Uterus (tissue), 4 donors: ENCODE results near the gene SYTL5. TPM values are rescaled to one million over a fixed set of nuclear protein-coding genes. Genes with fewer than 3 reads are reported as not detected.

Experiments used
- DNase-seq, 2 donors: peaks; one replicate each; pipeline ENCODE4 v3.0.0-alpha.2; 2019 to 2020
- H3K27ac ChIP-seq, 2 donors: fragments of 200-600 bp; sonication (generic); 1 replicate in 1 of 2; 2 replicates in 1 of 2; pipeline ENCODE4 v1.5.1; 2016 to 2018
- H3K27me3 ChIP-seq, 2 donors: fragments of 200-600 bp; sonication (generic); one replicate each; pipeline ENCODE4 v1.5.1; 2018 to 2019; ENCODE audit warnings: control low read depth in 1 of 2
- H3K36me3 ChIP-seq, 2 donors: fragments of 200-600 bp; sonication (generic); one replicate each; pipeline ENCODE4 v1.5.1; 2019; ENCODE audit warnings: control low read depth in 1 of 2
- H3K4me1 ChIP-seq, 2 donors: fragments of 200-600 bp; sonication (generic); one replicate each; pipeline ENCODE4 v1.5.1; 2018 to 2019; ENCODE audit warnings: control low read depth in 1 of 2
- H3K4me3 ChIP-seq, 2 donors: fragments of 200-600 bp; sonication (generic); 1 replicate in 1 of 2; 2 replicates in 1 of 2; pipeline ENCODE4 v1.5.1; 2018 to 2019; ENCODE audit warnings: mild to moderate bottlenecking in 1 of 2
- H3K9me3 ChIP-seq, 2 donors: fragments of 200-600 bp; sonication (generic); one replicate each; pipeline ENCODE4 v1.5.1; 2019; ENCODE audit warnings: control low read depth in 1 of 2
- POLR2A ChIP-seq, 2 donors: fragments of 450-650 bp; IDR thresholded peaks; one replicate each; pipeline ENCODE4 v1.6.1; 2016; ENCODE audit warnings: antibody characterized with exemption in 2 of 2, mild to moderate bottlenecking in 1 of 2, moderate library complexity in 1 of 2
- intact Hi-C: fragments of 100-400 bp; cut with DNase I; formaldehyde crosslinking; loops from one replicate; pipeline ENCODE4 v1.15.1; 2023; ENCODE audit warnings: low total_unique reads
- total RNA-seq, 4 donors: library from RNA; depleted of rRNA in 3 of 4; stranded (reverse); fragments of >200 nt in 3 of 4; gene quantifications; one replicate each; pipeline versions ENCODE4 v1.1.0 to v1.2.4, GENCODE V29; 2014 to 2023
- TF ChIP-seq, protein P1 (sequence below), 4 experiments: fragments of 200-600 bp in 2 of 4; fragments of 450-650 bp in 2 of 4; sonication (generic) in 2 of 4; IDR thresholded peaks; one replicate each; pipeline ENCODE4 v1.5.1; 2016 to 2019; ENCODE audit warnings: antibody characterized with exemption in 4 of 4, mild to moderate bottlenecking in 2 of 4, moderate library complexity in 1 of 4
- donor health status: DM: yes; HTN: yes; CAD: no.

Gene SYTL5
- total RNA-seq, result 1 to 10 TPM in 2 of 4 donors, under 1 TPM in 2; under 0.01 to 3.1 (median 1.6) TPM

DNA sequence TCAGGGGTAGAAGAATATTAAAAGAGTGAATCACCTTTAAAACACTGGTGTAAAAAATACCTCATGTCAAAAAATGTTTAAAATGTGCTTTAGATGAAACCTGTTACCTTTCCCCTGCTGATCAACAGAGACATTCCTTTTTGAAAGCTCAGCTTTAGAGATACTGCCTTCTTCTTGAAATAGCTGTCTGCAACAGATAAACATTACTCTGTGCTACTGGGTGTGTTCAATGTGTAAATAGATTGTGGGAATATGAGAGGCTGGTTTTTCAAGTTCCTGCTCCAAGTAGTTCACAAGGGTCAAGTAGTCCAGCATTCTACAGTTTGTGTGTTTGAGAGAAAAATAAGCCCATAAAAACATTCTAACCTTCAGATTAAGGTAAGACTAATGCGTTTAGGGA is at the start of gene SYTL5:
TSS of gene SYTL5 (plus strand) at position 263 of the 400 bp plus-strand sequence. CDS start 27,337 bp downstream, outside the sequence.
- H3K36me3 ChIP-seq, result no peaks in the 10 kb centered on the region
- TF ChIP-seq POLR2A (IDR thresholded peaks at IDR 0.05), result no peak
- TF ChIP-seq, protein P1, sequence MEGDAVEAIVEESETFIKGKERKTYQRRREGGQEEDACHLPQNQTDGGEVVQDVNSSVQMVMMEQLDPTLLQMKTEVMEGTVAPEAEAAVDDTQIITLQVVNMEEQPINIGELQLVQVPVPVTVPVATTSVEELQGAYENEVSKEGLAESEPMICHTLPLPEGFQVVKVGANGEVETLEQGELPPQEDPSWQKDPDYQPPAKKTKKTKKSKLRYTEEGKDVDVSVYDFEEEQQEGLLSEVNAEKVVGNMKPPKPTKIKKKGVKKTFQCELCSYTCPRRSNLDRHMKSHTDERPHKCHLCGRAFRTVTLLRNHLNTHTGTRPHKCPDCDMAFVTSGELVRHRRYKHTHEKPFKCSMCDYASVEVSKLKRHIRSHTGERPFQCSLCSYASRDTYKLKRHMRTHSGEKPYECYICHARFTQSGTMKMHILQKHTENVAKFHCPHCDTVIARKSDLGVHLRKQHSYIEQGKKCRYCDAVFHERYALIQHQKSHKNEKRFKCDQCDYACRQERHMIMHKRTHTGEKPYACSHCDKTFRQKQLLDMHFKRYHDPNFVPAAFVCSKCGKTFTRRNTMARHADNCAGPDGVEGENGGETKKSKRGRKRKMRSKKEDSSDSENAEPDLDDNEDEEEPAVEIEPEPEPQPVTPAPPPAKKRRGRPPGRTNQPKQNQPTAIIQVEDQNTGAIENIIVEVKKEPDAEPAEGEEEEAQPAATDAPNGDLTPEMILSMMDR (IDR thresholded peaks at IDR 0.05), result no peak
- no peak within 1 kb of the TSS for H3K4me3 ChIP-seq
- intact Hi-C loops, result no loop called here
- H3K27ac ChIP-seq, result no peak within 1 kb of the TSS
- no peaks in the 10 kb centered on the region for H3K9me3 ChIP-seq
- H3K27me3 ChIP-seq, result no peaks in the 10 kb centered on the region
- H3K4me1 ChIP-seq, result no peaks in the 10 kb centered on the region
- DNase-seq, result no peak

DNA sequence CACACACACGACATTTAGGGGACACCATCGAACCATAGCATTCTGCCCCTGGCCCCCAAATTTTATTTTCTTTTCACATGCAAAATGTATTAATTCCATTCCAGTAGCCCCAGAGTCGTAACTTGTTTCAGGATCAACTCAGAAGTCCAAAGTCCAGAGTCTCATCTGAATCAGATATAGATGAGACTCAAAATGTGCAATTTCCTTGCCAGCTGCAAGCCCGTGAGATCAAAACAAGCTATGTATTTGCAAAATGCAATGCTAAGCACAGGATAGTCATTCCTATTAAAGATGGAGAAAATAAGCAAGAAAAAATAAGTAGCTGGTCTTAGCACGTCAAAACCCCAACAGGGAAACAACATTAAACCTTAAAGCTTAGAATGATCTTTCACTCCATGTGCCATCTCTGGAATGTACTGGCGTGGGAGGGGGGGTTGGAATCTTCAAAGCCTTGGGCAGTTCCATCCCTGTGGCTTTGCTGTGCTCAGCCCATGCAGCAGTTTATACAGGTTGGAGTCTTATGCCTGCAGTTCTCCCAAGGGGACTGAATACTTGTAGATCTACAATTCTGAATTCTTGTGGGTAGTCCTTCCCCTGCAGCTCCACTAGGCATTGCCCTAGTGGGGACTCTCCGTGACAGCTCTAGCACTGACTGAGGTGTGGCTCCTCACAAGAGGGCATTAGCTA is 47.7 kb upstream of the SYTL5 start:
- Histone ChIP-seq H3K36me3 (no peaks in the 10 kb centered on the region), H3K4me3 (no peak overlapping the region), H3K4me1 (no peaks in the 10 kb centered on the region), H3K27me3 (no peaks in the 10 kb centered on the region), H3K27ac (no peak overlapping the region), H3K9me3 (no peaks in the 10 kb centered on the region)
- TF ChIP-seq, protein P1 (IDR thresholded peaks at IDR 0.05), result no peak
- TF ChIP-seq POLR2A (IDR thresholded peaks at IDR 0.05), result no peak
- no peak for DNase-seq
- intact Hi-C loops, result no loop called here

DNA sequence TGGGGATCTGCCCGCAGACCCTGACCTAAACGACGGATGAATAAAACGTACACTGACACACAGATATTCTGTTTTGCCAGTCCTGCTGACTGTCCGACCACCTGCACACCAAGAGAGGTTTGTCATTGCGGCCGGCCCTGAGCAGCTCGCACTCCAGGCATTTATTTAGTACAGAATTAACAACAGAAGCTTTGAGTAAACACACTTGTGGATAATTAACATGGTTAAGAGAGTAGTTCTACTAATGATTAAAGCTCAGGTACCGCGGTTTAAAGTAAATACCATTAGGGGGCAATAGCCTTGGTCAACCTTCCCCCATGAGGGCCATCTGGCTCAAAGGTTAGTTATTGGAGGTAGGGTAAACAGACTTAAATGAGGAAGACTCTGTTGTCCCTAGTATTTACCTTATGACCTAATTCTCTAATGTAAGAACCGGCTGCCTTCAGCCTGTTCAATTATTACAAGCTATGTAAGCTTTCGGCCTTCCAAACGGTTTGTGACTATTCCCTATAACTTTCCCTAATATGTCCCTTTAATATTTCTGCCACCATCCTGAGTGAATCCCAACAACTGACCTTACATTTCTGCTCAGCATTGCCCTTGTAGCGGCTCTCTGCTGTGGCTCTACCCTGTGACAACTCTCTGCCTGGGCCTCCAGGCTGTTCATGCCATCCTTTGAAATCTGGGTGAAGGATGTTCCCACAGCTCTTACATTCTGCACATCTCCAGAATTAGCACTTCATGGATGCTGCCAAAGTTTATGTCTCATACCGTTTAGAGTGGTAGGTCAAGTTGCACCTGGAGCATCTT is 46.9 kb upstream of the SYTL5 start:
- Histone ChIP-seq H3K27ac (no peak overlapping the region), H3K27me3 (no peaks in the 10 kb centered on the region), H3K4me1 (no peaks in the 10 kb centered on the region), H3K9me3 (no peaks in the 10 kb centered on the region), H3K36me3 (no peaks in the 10 kb centered on the region), H3K4me3 (no peak overlapping the region)
- TF ChIP-seq, protein P1 (IDR thresholded peaks at IDR 0.05), result no peak
- TF ChIP-seq POLR2A (IDR thresholded peaks at IDR 0.05), result no peak
- intact Hi-C loops, result no loop called here
- DNase-seq, result no peak

DNA sequence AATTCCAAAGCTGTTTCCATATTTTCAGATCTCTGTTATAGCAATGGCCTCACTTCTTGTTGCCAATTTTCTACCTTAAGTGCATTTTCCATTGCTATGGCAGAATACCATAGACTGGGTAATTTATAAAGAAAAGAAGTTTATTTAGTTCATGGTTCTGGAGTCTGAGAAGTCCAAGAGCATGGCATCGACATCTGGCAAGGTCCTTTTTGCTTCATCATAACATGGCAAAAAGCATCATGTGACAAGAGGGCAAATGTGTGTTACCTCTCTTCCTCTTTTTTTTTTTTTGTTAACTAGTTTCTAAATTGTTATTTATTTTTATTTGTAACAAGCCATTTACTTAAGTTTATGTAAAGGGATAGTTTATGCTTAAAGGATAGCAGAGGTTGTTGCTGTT is 45.2 kb upstream of the SYTL5 start:
- intact Hi-C loops, result no loop called here
- Histone ChIP-seq H3K36me3 (no peaks in the 10 kb centered on the region), H3K27me3 (no peaks in the 10 kb centered on the region), H3K4me1 (no peaks in the 10 kb centered on the region), H3K4me3 (no peak overlapping the region), H3K9me3 (no peaks in the 10 kb centered on the region), H3K27ac (no peak overlapping the region)
- no peak for DNase-seq
- TF ChIP-seq, protein P1 (IDR thresholded peaks at IDR 0.05), result no peak
- TF ChIP-seq POLR2A (IDR thresholded peaks at IDR 0.05), result no peak

DNA sequence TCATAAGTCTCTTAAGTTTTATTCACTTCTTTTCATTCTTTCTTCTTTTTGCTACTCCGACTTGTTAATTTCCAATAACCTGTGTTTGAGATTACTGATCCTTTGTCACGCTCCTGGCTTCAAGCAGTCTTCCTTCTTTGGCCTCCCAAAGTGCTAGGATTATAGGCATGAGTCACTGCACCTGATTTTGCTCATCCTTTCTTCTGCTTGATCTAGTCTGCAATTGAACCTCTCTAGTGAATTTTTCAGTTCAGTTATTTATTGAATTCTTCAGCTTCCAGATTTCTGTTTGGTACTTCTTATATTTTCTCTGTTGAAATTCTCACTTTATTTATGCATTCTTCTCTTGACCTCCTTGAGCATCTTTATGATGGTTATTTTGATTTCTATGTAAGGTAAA is 38.6 kb upstream of the SYTL5 start:
- intact Hi-C loops, result no loop called here

More for the DNA sequence above, 38.6 kb upstream of the SYTL5 start:
- H3K9me3 ChIP-seq, result no peaks in the 10 kb centered on the region
- H3K36me3 ChIP-seq, result no peaks in the 10 kb centered on the region
- no peaks in the 10 kb centered on the region for H3K27me3 ChIP-seq
- H3K4me1 ChIP-seq, result no peaks in the 10 kb centered on the region
- no peak for DNase-seq
- H3K4me3 ChIP-seq, result no peak overlapping the region
- TF ChIP-seq, protein P1 (IDR thresholded peaks at IDR 0.05), result no peak
- H3K27ac ChIP-seq, result no peak overlapping the region
